Measurements from ENCODE around the gene PSD.

PSD gene

GRCh38 chr10:102404361-102405107 lies 14.1 kb downstream of the PSD start:
- DNase-seq (ENCODE audit: low read depth in 3 of 3) = no peak

- DNase-seq (ENCODE audit: low read depth in 3 of 3) = no peak
These were observed 15.5 kb downstream of the PSD start for GRCh38 chr10:102403115-102403514.

GRCh38 chr10:102402512-102402896 lies 16.1 kb downstream of the PSD start:
- no peak for DNase-seq (ENCODE audit: low read depth in 3 of 3)

DNA sequence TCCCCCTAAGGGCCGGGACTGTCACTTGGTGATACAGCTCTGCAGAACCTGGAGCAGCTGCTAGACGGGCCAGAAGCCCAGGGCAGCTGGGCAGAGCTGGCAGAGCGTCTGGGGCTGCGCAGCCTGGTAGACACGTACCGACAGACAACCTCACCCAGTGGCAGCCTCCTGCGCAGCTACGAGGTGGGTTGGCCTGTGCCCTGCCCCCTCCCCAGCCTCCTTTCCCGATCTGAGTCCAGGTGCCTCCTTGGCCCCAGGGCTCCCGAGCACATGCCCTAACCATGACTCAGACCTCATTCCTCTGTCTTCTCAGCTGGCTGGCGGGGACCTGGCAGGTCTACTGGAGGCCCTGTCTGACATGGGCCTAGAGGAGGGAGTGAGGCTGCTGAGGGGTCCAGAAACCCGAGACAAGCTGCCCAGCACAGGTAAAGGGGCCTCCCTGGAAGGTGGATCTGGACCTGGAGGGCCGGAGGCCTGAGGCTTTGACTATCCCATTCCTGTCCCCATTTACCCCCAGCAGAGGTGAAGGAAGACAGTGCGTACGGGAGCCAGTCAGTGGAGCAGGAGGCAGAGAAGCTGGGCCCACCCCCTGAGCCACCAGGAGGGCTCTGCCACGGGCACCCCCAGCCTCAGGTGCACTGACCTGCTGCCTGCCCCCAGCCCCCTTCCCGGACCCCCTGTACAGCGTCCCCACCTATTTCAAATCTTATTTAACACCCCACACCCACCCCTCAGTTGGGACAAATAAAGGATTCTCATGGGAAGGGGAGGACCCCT lies 16.7 kb downstream of the PSD start:
- no peak for DNase-seq (ENCODE audit: low read depth in 3 of 3)

- no peak for DNase-seq (ENCODE audit: low read depth in 3 of 3)
These were observed 17.3 kb downstream of the PSD start for GRCh38 chr10:102401342-102401654.

DNA sequence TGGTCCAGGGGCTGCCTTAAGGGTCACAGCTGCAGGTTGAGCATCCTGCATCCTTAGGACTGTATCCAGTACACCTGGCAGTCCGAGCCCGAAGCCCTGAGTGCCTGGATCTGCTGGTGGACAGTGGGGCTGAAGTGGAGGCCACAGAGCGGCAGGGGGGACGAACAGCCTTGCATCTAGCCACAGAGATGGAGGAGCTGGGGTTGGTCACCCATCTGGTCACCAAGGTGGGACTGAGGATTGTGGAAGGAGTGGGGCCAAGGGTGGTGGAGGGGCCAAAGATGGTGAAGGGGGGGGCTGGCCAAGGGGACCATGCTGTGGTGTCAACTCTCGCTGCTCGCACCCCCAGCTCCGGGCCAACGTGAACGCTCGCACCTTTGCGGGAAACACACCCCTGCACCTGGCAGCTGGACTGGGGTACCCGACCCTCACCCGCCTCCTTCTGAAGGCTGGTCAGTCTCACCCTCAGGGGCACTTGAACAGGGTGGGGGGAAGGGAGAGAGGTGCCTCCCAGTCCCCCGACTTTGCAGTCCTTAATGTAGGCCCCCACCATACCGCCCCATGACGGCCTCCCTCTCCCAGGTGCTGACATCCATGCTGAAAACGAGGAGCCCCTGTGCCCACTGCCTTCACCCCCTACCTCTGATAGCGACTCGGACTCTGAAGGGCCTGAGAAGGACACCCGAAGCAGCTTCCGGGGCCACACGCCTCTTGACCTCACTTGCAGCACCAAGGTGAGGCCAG lies 17.8 kb downstream of the PSD start:
- DNase-seq (ENCODE audit: low read depth in 3 of 3) = no peak

- no peak for DNase-seq (ENCODE audit: low read depth in 3 of 3)
These were observed 18.5 kb downstream of the PSD start for GRCh38 chr10:102400076-102400475.

DNA sequence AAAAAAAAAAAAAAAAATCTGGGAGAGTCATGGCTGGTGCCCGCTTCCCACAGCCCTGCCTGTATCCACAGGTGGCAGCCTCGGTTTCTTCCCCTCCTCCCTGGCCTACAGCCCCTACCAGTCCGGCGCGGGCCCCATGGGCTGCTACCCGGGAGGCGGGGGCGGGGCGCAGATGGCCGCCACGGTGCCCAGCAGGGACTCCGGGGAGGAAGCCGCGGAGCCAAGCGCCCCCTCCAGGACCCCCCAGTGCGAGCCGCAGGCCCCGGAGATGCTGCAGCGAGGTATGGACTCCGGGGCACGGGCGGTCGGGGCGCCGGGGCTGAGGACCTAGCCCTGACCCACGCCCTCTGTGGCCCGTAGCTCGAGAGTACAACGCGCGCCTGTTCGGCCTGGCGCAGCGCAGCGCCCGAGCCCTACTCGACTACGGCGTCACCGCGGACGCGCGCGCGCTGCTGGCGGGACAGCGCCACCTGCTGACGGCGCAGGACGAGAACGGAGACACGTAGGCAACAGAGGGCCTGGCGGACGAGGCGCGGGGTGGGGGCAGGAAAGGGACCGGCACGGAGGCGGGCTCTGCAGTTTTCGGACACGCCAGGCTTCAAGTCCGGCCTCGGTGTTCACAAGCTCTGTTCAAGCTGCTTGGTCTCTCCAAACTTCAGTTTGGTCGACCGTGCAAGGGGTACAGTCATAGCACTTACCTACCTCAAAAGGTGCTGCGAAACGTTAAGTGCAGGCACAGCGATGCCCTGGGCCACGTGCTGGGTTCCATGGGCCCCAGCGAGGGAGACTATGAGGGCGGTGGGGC lies 19.2 kb downstream of the PSD start:
- DNase-seq (ENCODE audit: low read depth in 3 of 3) = peak; percentile 74 to 82 (median 78)

- DNase-seq (ENCODE audit: low read depth in 3 of 3) = no peak
These were observed 20.2 kb downstream of the PSD start for GRCh38 chr10:102398172-102399020.

DNA sequence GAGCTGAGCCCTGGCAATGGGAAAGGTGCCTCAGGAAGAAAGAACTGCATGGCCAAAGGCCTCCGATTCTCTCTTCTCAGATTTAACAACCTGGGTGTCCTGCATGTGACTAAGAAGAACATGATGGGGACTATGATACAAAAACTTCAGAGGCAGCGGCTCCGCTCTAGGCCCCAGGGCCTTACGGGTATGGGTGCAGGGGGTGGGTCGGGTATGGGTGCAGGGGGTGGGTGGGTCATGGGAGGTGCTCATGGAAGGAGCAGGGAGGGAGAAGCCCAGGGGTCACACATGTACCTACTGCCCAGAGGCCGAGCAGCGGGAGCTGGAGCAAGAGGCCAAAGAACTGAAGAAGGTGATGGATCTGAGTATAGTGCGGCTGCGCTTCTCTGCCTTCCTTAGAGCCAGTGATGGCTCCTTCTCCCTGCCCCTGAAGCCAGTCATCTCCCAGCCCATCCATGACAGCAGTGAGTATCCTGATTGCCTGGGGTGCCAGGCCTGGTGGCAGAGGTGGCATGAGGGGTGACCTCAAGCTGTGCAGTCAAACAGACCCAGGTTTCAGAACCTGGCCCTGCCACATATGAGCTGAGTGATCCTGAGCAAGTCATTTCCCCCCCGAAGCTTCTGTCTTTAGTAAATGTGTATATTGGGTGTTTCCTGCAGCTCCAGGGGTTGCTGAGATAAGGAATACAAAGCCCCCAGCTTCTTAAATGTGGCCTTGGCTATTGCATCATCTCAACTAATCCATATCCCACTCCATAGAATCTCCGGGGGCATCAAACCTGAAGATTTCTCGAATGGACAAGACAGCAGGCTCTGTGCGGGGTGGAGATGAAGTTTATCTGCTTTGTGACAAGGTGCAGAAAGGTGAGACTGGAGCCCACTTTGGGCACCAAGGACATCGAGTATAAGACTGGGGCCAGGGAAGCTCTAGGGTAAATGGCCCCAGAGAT lies 21.1 kb downstream of the PSD start:
- no peak for DNase-seq (ENCODE audit: low read depth in 3 of 3)

DNA sequence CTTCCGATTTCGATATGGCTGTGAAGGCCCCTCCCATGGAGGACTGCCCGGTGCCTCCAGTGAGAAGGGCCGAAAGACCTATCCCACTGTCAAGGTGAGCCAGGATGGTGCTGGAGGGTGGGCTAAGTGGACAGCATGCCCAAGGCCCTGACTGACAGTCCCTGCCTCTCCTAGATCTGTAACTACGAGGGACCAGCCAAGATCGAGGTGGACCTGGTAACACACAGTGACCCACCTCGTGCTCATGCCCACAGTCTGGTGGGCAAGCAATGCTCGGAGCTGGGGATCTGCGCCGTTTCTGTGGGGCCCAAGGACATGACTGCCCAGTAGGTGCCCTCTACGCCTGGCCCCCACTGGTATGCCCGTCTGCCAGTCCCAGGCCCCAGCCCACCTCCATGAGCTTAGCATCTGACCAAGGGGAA lies 21.8 kb downstream of the PSD start:
- DNase-seq (ENCODE audit: low read depth in 3 of 3) = no peak

DNA sequence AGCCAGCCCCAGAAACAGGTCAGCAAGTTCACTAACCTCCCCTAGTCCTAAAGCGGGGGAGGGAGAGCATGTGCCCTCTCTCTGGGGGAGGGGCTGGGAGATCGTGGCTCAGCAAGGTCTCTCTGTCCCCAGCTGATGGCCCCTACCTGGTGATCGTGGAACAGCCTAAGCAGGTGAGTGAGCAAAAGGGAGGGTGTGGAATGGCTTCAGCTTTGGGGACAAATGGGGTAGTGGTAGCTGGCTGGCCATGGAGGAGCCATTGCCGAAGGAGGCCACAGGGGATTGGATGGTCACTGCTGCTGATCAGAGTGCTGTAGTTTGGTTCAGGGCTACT lies 22.3 kb downstream of the PSD start:
- no peak for DNase-seq (ENCODE audit: low read depth in 3 of 3)

- peak; percentile 75 to 88 (median 76) for DNase-seq (ENCODE audit: low read depth in 3 of 3)
These were observed 22.9 kb downstream of the PSD start, which contains the start of gene NFKB2 for GRCh38 chr10:102395400-102396316. NFKB2 (plus strand) TSS chr10:102395705; CDS start chr10:102395960, 255 bp downstream.

- DNase-seq (ENCODE audit: low read depth in 3 of 3) = peak in 2 of 3 donors; percentile 29 to 55
These were observed 23.7 kb downstream of the PSD start for GRCh38 chr10:102394801-102395399.

GRCh38 chr10:102394079-102394800 lies 24.3 kb downstream of the PSD start:
- DNase-seq (ENCODE audit: low read depth in 3 of 3) = peak; percentile 94 to 97 (median 96)

DNA sequence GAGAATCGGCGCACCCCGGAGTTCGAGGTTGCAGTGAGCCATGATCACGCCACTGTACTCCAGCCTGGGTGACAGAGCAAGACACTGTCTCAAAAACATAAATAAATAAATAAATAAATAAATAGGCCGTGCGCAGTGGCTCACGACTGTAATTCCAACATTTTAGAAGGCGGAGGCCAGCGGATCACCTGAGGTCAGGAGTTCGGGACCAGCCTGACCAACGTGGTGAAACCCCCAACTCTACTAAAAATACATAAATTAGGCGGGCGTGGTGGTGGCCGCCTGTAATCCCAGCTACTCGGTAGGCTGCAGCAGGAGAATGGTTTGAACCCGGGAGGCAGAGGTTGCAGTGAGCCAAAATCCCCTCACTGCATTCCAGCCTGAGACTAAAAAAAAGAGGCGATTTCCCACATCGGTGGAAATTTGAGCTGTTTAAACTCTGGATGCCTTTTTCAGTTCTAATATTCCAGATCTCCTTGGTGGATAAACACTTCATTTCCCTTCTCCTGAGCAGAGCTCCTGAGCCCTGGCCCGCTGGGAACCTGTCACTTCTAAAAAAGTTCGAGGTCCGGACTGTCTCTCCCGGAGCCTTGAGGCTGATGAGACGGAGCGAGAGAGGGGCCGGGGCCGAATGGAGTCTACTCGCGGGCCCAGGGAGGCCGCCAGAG lies 25.0 kb downstream of the PSD start:
- no peak for DNase-seq (ENCODE audit: low read depth in 3 of 3)

- DNase-seq (ENCODE audit: low read depth in 3 of 3) = no peak
These were observed 26.3 kb downstream of the PSD start for GRCh38 chr10:102392306-102392705.

All from stimulated activated CD4-positive, alpha-beta T cell treated with anti-CD3 and anti-CD28 coated beads, TNF-alpha, amount 100 ng/mL, for 48 hours (primary cell).